ENCODE results near the gene SPHK2. TPM values are rescaled to one million over a fixed set of nuclear protein-coding genes. Genes with fewer than 3 reads are reported as not detected.
A peak's percentile ranks its signal among the peaks of the same experiment; 100 is the strongest.

SPHK2 gene
- total and polyA plus RNA-seq, 2 of the 8 experiments (the other 6 are each of a cell fraction or from before 2014, with no cell fraction given): 43.9 to 60.9 TPM

DNA sequence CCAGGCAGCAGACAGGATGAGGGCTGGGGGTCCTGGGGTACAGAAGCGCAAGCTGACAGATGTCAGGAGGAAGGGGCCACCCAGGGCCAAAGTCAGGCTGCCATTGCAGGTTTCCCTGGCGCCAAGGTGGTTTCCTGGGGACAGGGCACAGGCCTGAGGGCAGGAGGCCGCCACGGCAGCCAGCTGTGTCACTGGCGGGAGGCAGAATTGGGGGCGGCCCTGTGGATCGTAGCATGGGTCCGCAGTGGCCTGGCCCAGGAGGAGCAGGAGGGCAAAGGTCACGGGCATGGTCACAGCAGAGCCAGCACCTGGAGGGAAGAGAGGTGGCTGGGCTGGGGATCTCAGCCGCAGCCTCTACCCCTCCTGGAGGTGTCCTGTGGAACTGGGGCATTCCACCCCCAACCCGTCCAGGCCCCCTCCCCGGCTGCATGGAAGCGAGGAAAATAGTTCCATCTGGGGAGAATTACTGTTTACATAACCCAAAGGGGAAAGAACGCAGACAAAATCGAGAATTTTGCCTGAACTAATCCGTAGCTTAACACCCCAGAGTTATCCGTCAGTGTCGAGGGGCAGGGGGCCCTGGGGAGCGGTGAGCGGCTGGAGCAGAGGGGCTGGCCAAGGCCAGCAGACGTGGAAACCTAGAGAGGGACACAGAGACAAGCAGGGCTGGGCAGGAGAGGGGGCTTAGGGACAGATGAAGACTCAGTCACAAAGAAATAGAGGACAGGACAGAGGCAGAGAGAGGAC, 51.6 kb downstream of the SPHK2 start:
- 0 out of 2 replicates have a peak overlapping the region, but pooled peaks have one; percentile 46 for H2BK15ac ChIP-seq (ENCODE audit: low read length)
- peaks cover 24% of the 10 kb centered on the region; the same call in 1 of the 2 replicates for H3K23me2 ChIP-seq (ENCODE audit: low read depth, low read length)
- no peak overlapping the region for H3K9ac ChIP-seq (replicated peaks in 1 of 4; ENCODE audit: extremely low read depth in 1 of 4, low read depth in 3 of 4, low read length in 3 of 4)
- H3K79me2 ChIP-seq (ENCODE audit: control insufficient read depth in 1 of 2, insufficient read depth in 2 of 2, low read length in 2 of 2): no peaks in the 10 kb centered on the region; a peak in 1 of 4 replicates
- ChIA-PET POLR2A (ENCODE audit: partially characterized antibody) (interaction anchor here (1.4 kb wide), 1 partner anchor 25 kb away, joined by 5 read pairs; the partner anchor contains the start of gene CA11), CTCF (ENCODE audit: partially characterized antibody) (interaction anchor here (0.6 to 1.5 kb wide), 6 partner anchors 8 to 124 kb away, joined by 3 to 4 read pairs (median 3); partner anchors contain the start of gene CA11)
- no peak overlapping the region for H2BK5ac ChIP-seq (ENCODE audit: low read depth, low read length)
- peaks cover 0 to 3% of the 10 kb centered on the region in 2 experiments; a peak in 1 of 4 replicates for H3K9me3 ChIP-seq (ENCODE audit: insufficient read depth in 2 of 2, low read depth in 1 of 2, low read length in 1 of 2)
- H4K20me1 ChIP-seq (replicated peaks in 1 of 2; ENCODE audit: control insufficient read depth in 1 of 2, insufficient read depth in 2 of 2, low read length in 2 of 2): peaks cover 0 to 4% of the 10 kb centered on the region in 2 experiments
- H3K23ac ChIP-seq (ENCODE audit: insufficient read length): no peak overlapping the region
- no peaks in the 10 kb centered on the region for H3K79me1 ChIP-seq (ENCODE audit: low read depth, low read length)
- no peak overlapping the region for H2BK12ac ChIP-seq (ENCODE audit: low read depth, low read length)
- DNase-seq (ENCODE audit: low read depth in 1 of 2, low spot score in 2 of 2) (no peak), FAIRE-seq (no peak)
- no peak overlapping the region for H3K27ac ChIP-seq (ENCODE audit: low read depth, low read length)
- no peak overlapping the region for H3K56ac ChIP-seq (replicated peaks; ENCODE audit: insufficient read length, low read depth, low read length)
- H2BK20ac ChIP-seq (ENCODE audit: low read length): no peak overlapping the region
- no peak overlapping the region for H3K4me2 ChIP-seq (ENCODE audit: insufficient read depth in 1 of 2, low read depth in 2 of 2, low read length in 2 of 2)
- peak overlapping the region; percentile 35; the same call in 1 of the 2 replicates for H4K8ac ChIP-seq (ENCODE audit: extremely low read depth, insufficient read depth, low read length)
- no peak overlapping the region for H3K4me3 ChIP-seq (ENCODE audit: extremely low read depth in 1 of 4, insufficient read depth in 2 of 4, low read depth in 3 of 4, low read length in 4 of 4)
- 89% methylated on average over 21 of the region's 21 CpGs; no CpG with 5 or more reads in 1 of the 2 experiments for WGBS, 2 experiments (ENCODE audit: extremely low coverage in 1 of 2, insufficient coverage in 1 of 2, insufficient read length in 1 of 2, insufficient replicate concordance in 2 of 2, low coverage in 1 of 2, low lambda C conversion rate in 2 of 2, missing lambda C conversion rate in 1 of 2)
- H3K27me3 ChIP-seq (replicated peaks in 1 of 4; ENCODE audit: control insufficient read depth in 3 of 4, extremely low read depth in 1 of 4, insufficient read depth in 3 of 4, low read length in 3 of 4): peaks cover 0 to 5% (median 3%) of the 10 kb centered on the region in 4 experiments; a peak in 2 of 7 replicates
- no peak overlapping the region for H2AFZ ChIP-seq (ENCODE audit: low read length)
- H4K91ac ChIP-seq (replicated peaks; ENCODE audit: insufficient read length, low read length): no peak overlapping the region
- H3K14ac ChIP-seq (ENCODE audit: insufficient read length): no peak overlapping the region
- H2AK5ac ChIP-seq (ENCODE audit: low read depth, low read length): no peak overlapping the region
- no peak overlapping the region for H3K4ac ChIP-seq (replicated peaks; ENCODE audit: insufficient read length, low read depth, low read length)
- no peak for TF ChIP-seq POU5F1 (IDR thresholded peaks at IDR 0.05; ENCODE audit: low read depth, low read length)
- TF ChIP-seq ZNF274 (IDR thresholded peaks at IDR 0.05; ENCODE audit: borderline replicate concordance, extremely low read depth, low read length): no peak
- TF ChIP-seq BACH1 (IDR thresholded peaks at IDR 0.05; ENCODE audit: low read length): no peak
- no peak for TF ChIP-seq SP4 (IDR thresholded peaks at IDR 0.05; ENCODE audit: low read length)
- no peak for TF ChIP-seq TAF7 (optimal IDR thresholded peaks at IDR 0.05; ENCODE audit: borderline replicate concordance, low read depth, low read length)
- no peak for TF ChIP-seq SP1 (IDR thresholded peaks at IDR 0.05; ENCODE audit: low read depth, low read length)
- peaks cover 2 to 23% (median 19%) of the 10 kb centered on the region in 4 experiments for H3K4me1 ChIP-seq (replicated peaks in 1 of 4; ENCODE audit: control insufficient read depth in 3 of 4, insufficient read depth in 4 of 4, low read length in 3 of 4)
- H3K18ac ChIP-seq (ENCODE audit: extremely low read depth, low read length): peak overlapping the region; percentile 60; the same call in 1 of the 2 replicates
- no peak overlapping the region for H4K5ac ChIP-seq (ENCODE audit: insufficient read length, low read depth, low read length)
- no peaks in the 10 kb centered on the region for H3K36me3 ChIP-seq (ENCODE audit: control insufficient read depth in 2 of 4, insufficient read depth in 4 of 4, low read length in 3 of 4)
- H2BK120ac ChIP-seq (replicated peaks; ENCODE audit: low read depth, low read length): no peak overlapping the region

All from H1 (cell line).